Measurements from ENCODE around the gene FAM98C.
"Not testable (repeated sequence)": the region's sequence is repeated elsewhere in the genome, so short reads cannot be mapped to it uniquely, and the experiment has no call there.

FAM98C gene

GRCh38 chr19:38425810-38426466 is 23.0 kb downstream of the FAM98C start, which contains the start of gene RASGRP4:
TSS of gene RASGRP4 (minus strand) at chr19:38426219. CDS start at chr19:38426091, 128 bp downstream.
- DNase-seq (ENCODE audit: low read depth in 2 of 2), result no peak

- not testable (repeated sequence) for DNase-seq (ENCODE audit: low read depth in 2 of 2)
Observed at GRCh38 chr19:38427035-38427677, 24.3 kb downstream of the FAM98C start.

DNA sequence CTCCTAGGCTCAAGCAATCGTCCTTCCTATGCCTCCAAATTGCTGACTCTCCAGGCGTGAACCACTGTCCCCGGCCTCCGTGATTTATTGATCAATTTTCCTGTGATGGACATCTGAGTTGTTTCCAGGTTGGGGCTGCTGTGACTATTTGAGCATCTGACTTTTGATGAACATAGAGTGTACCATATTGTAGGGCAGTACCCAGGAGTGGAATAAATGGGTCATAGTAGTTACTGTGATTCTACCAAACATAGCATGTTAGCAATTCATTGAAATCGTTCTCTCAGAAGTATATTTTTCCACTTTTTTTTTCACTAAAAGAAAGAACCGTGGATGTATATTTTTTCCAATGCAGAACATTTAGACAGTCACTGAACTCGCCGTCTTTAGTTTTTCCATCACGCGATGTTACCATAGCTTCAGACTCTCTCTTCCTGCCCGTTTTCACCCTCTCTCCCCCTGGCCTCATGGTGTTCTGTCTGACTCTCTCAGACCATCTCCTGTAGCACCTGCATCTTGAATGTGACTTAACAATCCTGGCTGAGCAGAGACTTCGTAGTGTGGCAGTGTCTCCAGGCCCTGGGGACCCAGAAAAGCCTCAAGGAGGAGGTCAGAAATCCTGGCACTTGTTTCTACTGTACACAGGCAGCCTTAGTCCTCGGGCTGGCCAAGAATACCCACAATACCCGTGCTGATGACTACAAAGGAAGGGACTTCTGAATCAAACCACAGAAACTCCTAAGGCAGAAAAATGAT is 26.3 kb downstream of the FAM98C start:
- DNase-seq (ENCODE audit: low read depth in 2 of 2), result no peak

- no peak for DNase-seq (ENCODE audit: low read depth in 2 of 2)
Observed at GRCh38 chr19:38429811-38430156, 26.9 kb downstream of the FAM98C start.

DNA sequence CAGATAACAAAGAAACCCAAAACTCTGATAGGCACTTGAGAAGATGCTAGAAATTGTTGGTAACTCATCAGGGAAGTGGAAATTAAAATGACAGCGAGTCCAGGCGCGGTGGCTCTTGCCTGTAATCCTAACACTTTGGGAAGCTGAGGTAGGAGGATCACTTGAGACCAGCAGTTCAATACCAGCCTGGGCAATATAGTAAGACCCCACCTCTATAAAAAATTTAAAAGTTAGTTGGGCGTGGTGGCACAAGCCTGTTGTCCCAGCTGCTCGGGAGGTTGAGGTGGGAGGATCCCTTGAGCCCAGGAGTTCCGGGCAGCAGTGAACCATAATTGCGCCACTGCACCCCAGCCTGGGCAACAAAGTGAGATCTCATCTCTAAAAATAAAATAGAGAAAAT is 28.0 kb downstream of the FAM98C start:
- DNase-seq (ENCODE audit: low read depth in 2 of 2), result no peak

GRCh38 chr19:38433268-38433733 is 30.4 kb downstream of the FAM98C start, which contains the start of gene RYR1:
TSS of gene RYR1 (plus strand) at chr19:38433691. CDS start at chr19:38433830, 139 bp downstream.
- DNase-seq (ENCODE audit: low read depth in 2 of 2), result no peak

GRCh38 chr19:38434549-38435051 is 31.7 kb downstream of the FAM98C start:
- DNase-seq (ENCODE audit: low read depth in 2 of 2), result no peak

GRCh38 chr19:38437295-38437694 is 34.4 kb downstream of the FAM98C start:
- no peak for DNase-seq (ENCODE audit: low read depth in 2 of 2)

GRCh38 chr19:38437917-38438316 is 35.0 kb downstream of the FAM98C start:
- DNase-seq (ENCODE audit: low read depth in 2 of 2), result no peak

DNA sequence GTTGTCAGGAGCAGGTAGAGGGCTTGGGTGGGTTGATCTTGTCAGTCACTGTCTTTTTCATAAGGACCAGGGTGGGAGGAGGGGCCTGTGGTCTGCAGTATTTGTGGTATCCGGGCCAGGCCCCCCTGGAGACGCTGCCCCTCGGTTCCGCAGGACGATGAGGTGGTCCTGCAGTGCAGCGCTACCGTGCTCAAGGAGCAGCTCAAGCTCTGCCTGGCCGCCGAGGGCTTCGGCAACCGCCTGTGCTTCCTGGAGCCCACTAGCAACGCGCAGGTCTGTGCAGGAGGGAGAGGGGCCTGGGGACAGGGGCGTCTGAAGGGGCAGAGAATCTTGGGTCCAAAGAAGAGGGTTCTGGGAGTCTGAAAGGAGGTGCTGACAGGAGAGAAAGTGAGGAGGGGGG is 37.7 kb downstream of the FAM98C start:
- no peak for DNase-seq (ENCODE audit: low read depth in 2 of 2)

- DNase-seq (ENCODE audit: low read depth in 2 of 2), result no peak
Observed at GRCh38 chr19:38441657-38442348, 38.9 kb downstream of the FAM98C start.

GRCh38 chr19:38442736-38443135 is 39.8 kb downstream of the FAM98C start:
- no peak for DNase-seq (ENCODE audit: low read depth in 2 of 2)

GRCh38 chr19:38443458-38443999 is 40.6 kb downstream of the FAM98C start:
- DNase-seq (ENCODE audit: low read depth in 2 of 2), result no peak

DNA sequence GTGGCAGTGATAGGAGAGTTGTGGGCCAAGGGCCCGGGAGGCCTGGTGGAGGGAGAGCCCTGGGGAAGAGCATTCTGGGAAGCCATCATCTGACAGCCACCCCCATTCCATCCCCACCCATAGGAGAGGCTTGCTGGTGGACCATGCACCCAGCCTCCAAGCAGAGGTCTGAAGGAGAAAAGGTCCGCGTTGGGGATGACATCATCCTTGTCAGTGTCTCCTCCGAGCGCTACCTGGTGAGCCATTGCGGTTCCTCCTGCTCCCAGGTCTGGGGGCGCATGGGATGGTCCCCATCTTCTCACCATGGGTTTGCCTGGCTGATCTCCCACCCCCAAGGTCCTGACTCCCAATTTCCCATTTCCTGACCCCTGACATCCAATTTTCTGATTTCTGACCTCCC is 41.1 kb downstream of the FAM98C start:
- DNase-seq (ENCODE audit: low read depth in 2 of 2), result no peak

GRCh38 chr19:38445362-38445761 is 42.5 kb downstream of the FAM98C start:
- no peak for DNase-seq (ENCODE audit: low read depth in 2 of 2)

- no peak for DNase-seq (ENCODE audit: low read depth in 2 of 2)
Observed at GRCh38 chr19:38448225-38448624, 45.3 kb downstream of the FAM98C start.

- DNase-seq (ENCODE audit: low read depth in 2 of 2), result no peak
Observed at GRCh38 chr19:38449518-38449917, 46.6 kb downstream of the FAM98C start.

GRCh38 chr19:38451036-38451435 is 48.1 kb downstream of the FAM98C start:
- no peak for DNase-seq (ENCODE audit: low read depth in 2 of 2)

- DNase-seq (ENCODE audit: low read depth in 2 of 2), result no peak
Observed at GRCh38 chr19:38451629-38452028, 48.7 kb downstream of the FAM98C start.

DNA sequence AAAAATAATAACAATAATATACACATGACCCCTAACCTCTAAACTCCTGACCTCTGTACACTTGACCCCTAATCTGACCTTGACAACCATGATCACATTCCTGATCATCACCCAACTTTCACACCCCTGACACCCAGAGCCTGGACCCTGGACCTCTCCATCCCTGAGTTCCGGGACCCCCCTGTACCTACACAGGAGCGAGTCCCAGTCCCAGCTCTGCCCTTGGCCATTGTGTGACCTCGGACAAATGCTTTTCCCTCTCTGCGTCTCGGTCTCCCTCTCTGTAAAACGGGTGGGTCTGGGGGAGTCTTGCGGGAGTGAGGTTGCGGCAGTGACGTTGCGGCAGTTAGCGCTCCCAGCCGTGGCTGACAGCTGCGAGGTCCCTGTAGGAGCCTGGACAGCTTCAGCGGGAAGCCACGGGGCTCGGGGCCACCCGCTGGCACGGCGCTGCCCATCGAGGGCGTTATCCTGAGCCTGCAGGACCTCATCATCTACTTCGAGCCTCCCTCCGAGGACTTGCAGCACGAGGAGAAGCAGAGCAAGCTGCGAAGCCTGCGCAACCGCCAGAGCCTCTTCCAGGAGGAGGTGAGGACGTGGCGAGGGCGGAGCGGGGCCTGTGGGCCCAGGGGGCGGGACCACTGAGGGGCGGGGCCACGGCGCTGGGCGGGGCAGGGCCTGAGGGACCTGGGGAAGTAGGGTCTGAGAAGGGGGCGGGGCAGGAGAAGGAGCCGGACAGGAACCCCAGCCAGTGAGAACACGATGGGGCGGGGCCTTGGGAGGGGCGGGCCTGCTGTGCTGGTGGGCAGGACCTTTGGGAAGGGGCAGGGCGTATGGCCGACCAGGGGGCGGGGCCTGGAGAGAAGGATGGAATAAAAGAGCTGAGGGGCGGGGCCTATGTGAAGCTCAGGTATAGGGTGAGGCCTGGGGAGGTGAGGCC is 49.8 kb downstream of the FAM98C start:
- no peak for DNase-seq (ENCODE audit: low read depth in 2 of 2)
